C4-2B (cell line): ENCODE measurements around the gene HERC3.

Experiments used
- ZFX ChIP-seq: fragments of 450-650 bp; IDR thresholded peaks from 2 replicates; pipeline ENCODE4 v1.6.1; 2017
- TF ChIP-seq, protein P1 (sequence below): fragments of 450-650 bp; conservative IDR thresholded peaks from 2 replicates; pipeline ENCODE4 v1.5.1; 2017; ENCODE audit warnings: mild to moderate bottlenecking

- TF ChIP-seq, protein P1, sequence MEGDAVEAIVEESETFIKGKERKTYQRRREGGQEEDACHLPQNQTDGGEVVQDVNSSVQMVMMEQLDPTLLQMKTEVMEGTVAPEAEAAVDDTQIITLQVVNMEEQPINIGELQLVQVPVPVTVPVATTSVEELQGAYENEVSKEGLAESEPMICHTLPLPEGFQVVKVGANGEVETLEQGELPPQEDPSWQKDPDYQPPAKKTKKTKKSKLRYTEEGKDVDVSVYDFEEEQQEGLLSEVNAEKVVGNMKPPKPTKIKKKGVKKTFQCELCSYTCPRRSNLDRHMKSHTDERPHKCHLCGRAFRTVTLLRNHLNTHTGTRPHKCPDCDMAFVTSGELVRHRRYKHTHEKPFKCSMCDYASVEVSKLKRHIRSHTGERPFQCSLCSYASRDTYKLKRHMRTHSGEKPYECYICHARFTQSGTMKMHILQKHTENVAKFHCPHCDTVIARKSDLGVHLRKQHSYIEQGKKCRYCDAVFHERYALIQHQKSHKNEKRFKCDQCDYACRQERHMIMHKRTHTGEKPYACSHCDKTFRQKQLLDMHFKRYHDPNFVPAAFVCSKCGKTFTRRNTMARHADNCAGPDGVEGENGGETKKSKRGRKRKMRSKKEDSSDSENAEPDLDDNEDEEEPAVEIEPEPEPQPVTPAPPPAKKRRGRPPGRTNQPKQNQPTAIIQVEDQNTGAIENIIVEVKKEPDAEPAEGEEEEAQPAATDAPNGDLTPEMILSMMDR, result peak; percentile 64
- TF ChIP-seq ZFX, result no peak
These were observed 114.3 kb downstream of the HERC3 start for GRCh38 chr4:88706574-88706973.
